Common myeloid progenitor, CD34-positive (primary cell): Measurements from ENCODE around the gene FCHO1.

Source experiments
- CTCF ChIA-PET: fragments of 350-600 bp; sonication (Branson Sonifier 250); formaldehyde crosslinking; loops from one replicate; lab custom pipeline; 2021; ENCODE audit warnings: antibody characterized with exemption; lab: Charles Lee
- POLR2A ChIA-PET: fragments of 350-600 bp; sonication (Branson Sonifier 250); formaldehyde crosslinking; loops from one replicate; lab custom pipeline; 2021; ENCODE audit warnings: antibody characterized with exemption; lab: Charles Lee
- DNase-seq, 3 donors: peaks; one replicate each; pipeline versions ENCODE4 v3.0.0 to v3.0.0-alpha.2; 2013
- H3K27ac ChIP-seq, 2 experiments: 1 replicate in 1 of 2; 2 replicates in 1 of 2; pipeline ENCODE4 v1.7.0; 2013; ENCODE audit warnings: inconsistent platforms in 2 of 2, low read length in 2 of 2, mild to moderate bottlenecking in 2 of 2, low read depth in 1 of 2, moderate library complexity in 1 of 2; ENCODE audit not compliant: severe bottlenecking in 2 of 2, insufficient read depth in 1 of 2, poor library complexity in 1 of 2
- H3K27me3 ChIP-seq, 5 experiments: replicated peaks in 2 of 5; 1 replicate in 3 of 5; 2 replicates in 2 of 5; pipeline versions ENCODE4 v1.6.1 to v1.7.0; 2013; ENCODE audit warnings: low read length in 4 of 5, mild to moderate bottlenecking in 2 of 5, moderate library complexity in 2 of 5, inconsistent platforms in 1 of 5; ENCODE audit not compliant: insufficient read depth in 5 of 5, control insufficient read depth in 4 of 5
- H3K36me3 ChIP-seq, 4 experiments: 1 replicate in 2 of 4; 2 replicates in 2 of 4; pipeline versions ENCODE4 v1.6.1 to v1.7.0; 2013; ENCODE audit warnings: low read length in 3 of 4, control low read depth in 1 of 4, mild to moderate bottlenecking in 1 of 4; ENCODE audit not compliant: control insufficient read depth in 4 of 4, insufficient read depth in 4 of 4
- H3K4me1 ChIP-seq, 4 experiments: 1 replicate in 3 of 4; 2 replicates in 1 of 4; pipeline versions ENCODE4 v1.6.1 to v1.7.1; 2013; ENCODE audit warnings: low read length in 3 of 4, mild to moderate bottlenecking in 3 of 4, control low read depth in 1 of 4, inconsistent platforms in 1 of 4, moderate library complexity in 1 of 4; ENCODE audit not compliant: control insufficient read depth in 4 of 4, insufficient read depth in 4 of 4; ENCODE audit errors: control extremely low read depth in 1 of 4
- H3K4me3 ChIP-seq, 7 experiments: 1 replicate in 4 of 7; 2 replicates in 3 of 7; pipeline versions ENCODE4 v1.5.1 to v1.7.0; 2013; ENCODE audit warnings: mild to moderate bottlenecking in 7 of 7, low read length in 6 of 7, moderate library complexity in 6 of 7, inconsistent platforms in 2 of 7, low read depth in 2 of 7, control low read depth in 1 of 7; ENCODE audit not compliant: insufficient read depth in 4 of 7, control insufficient read depth in 1 of 7; ENCODE audit errors: extremely low read depth in 1 of 7
- H3K9me3 ChIP-seq, 5 experiments: 1 replicate in 4 of 5; 2 replicates in 1 of 5; pipeline versions ENCODE4 v1.6.1 to v1.7.1; 2013; ENCODE audit warnings: low read length in 4 of 5, mild to moderate bottlenecking in 2 of 5, inconsistent platforms in 1 of 5, low read depth in 1 of 5, moderate library complexity in 1 of 5; ENCODE audit not compliant: control insufficient read depth in 4 of 5, insufficient read depth in 2 of 5; ENCODE audit errors: control extremely low read depth in 1 of 5
- WGBS: methylation state at CpG from one replicate; pipeline ENCODE4 v1.1.5; 2013; ENCODE audit not compliant: insufficient coverage; 5-methylcytosine and 5-hydroxymethylcytosine counted together

Gene FCHO1

DNA sequence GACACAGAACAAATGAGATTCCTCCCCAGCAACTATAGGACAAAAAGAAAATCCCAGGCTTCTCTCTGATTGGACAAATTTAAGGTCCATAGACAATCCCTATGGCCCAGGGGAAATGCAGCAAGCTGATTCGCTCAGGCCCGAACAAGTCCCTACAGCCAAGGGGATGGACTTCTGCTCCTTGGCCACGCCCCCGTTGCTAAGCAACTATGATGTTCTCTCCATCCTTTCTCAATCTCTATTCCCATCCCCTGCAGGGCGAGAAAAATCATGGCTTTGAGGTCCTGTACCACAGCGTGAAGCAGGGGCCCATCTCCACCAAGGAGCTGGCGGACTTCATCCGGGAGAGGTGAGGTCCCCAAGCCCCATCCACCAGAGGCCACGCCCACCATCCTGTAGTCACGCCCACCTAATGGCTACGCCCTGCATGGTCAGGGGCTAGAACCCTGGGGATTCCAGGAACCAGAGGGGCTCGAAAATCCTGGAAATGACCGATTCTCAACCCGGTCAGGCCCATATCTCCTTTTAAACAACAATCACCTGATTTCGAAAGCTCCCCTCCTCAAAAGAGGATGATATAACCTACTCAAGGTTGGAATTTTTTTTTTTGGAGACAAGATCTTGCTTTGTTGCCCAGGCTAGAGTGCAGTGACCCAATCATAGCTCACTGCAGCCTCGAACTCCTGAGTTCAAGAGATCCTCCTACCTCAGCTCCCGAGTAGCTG lies 11.4 kb downstream of the FCHO1 start:
- peaks cover 0 to 17% (median 16%) of the 10 kb centered on the region in 4 experiments for H3K4me1 ChIP-seq
- CTCF ChIA-PET = interaction anchor here (0.6 to 8.3 kb wide), 5 partner anchors 8 to 60 kb away, joined by 3 to 103 read pairs (median 11); partner anchors contain the start of gene FCHO1
- H3K36me3 ChIP-seq = peaks cover 3 to 25% (median 12%) of the 10 kb centered on the region in 4 experiments
- no peak overlapping the region for H3K4me3 ChIP-seq
- 98% methylated on average over 16 of the region's 17 CpGs for WGBS
- DNase-seq = peak in 2 of 3 donors; percentile 61 to 71
- H3K27ac ChIP-seq = no peak overlapping the region
- H3K27me3 ChIP-seq = no peaks in the 10 kb centered on the region
- POLR2A ChIA-PET = interaction anchor here (0.6 kb wide), 1 partner anchor 46 kb away, joined by 3 read pairs; no protein-coding TSS in a partner anchor
- H3K9me3 ChIP-seq = no peaks in the 10 kb centered on the region

DNA sequence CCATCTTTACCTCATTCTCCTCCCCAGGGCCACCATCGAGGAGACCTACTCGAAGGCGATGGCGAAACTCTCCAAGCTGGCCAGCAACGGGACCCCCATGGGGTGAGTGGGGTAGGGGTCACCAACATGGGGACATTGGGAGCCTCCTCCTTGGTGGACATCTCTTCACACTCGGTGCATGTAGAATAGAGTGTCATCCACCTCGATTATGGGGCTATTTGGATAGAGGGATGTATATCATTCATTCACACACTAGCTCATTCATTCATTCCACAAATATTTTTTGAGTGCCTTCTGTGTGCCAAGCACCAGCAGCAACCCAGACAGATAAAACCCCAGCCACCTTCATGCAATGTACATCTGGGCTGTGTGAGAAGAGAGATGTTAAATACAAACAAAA lies 13.1 kb downstream of the FCHO1 start:
- peaks cover 0 to 17% (median 16%) of the 10 kb centered on the region in 4 experiments for H3K4me1 ChIP-seq
- H3K9me3 ChIP-seq = no peaks in the 10 kb centered on the region
- H3K27me3 ChIP-seq = no peaks in the 10 kb centered on the region
- DNase-seq = no peak
- no peak overlapping the region for H3K4me3 ChIP-seq
- WGBS = 94% methylated on average over 3 of the region's 7 CpGs
- H3K27ac ChIP-seq = no peak overlapping the region
- ChIA-PET CTCF (interaction anchor here (0.8 to 8.3 kb wide), 8 partner anchors 10 to 92 kb away, joined by 3 to 103 read pairs (median 4); partner anchors contain the start of gene FCHO1), POLR2A (no interaction called here)
- H3K36me3 ChIP-seq = peaks cover 3 to 24% (median 11%) of the 10 kb centered on the region in 4 experiments

DNA sequence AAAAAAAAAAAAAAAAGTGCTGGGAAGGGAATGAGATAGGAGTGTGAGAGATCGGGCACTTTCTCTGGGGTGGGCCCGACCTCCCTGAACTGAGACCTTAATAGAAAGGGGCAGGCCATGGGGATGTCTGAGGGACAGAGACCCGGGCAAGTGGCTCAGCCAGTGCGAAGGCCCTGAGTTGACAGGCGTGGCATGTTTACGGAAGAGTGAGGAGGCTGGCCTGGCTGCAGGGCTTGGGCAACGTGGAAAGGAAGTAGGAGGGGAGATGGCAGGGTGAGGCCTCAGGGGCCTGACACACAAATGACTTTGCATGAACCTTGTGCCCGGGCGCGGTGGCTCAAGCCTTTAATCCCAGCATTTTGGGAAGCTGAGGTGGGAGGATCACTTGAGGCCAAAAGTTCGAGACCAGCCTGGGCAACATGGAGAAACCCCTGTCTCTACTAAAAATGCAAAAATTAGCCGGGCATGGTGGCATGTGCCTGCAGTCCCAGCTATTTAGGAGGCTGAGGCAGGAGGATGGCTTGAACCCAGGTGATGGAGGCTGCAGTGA lies 13.9 kb downstream of the FCHO1 start:
- 7% methylated on average over 9 of the region's 12 CpGs for WGBS
- Histone ChIP-seq H3K36me3 (peaks cover 5 to 29% (median 13%) of the 10 kb centered on the region in 4 experiments), H3K4me1 (peaks cover 0 to 17% (median 16%) of the 10 kb centered on the region in 4 experiments), H3K27me3 (no peaks in the 10 kb centered on the region), H3K4me3 (no peak overlapping the region), H3K27ac (peak overlapping the region in 1 of 2 experiments; percentile 19), H3K9me3 (no peaks in the 10 kb centered on the region)
- peak; percentile 68 to 84 (median 81) for DNase-seq
- ChIA-PET POLR2A (no interaction called here), CTCF (interaction anchor here (2.4 to 8.3 kb wide), 4 partner anchors 11 to 62 kb away, joined by 11 to 103 read pairs (median 14); partner anchors contain the start of gene FCHO1)

DNA sequence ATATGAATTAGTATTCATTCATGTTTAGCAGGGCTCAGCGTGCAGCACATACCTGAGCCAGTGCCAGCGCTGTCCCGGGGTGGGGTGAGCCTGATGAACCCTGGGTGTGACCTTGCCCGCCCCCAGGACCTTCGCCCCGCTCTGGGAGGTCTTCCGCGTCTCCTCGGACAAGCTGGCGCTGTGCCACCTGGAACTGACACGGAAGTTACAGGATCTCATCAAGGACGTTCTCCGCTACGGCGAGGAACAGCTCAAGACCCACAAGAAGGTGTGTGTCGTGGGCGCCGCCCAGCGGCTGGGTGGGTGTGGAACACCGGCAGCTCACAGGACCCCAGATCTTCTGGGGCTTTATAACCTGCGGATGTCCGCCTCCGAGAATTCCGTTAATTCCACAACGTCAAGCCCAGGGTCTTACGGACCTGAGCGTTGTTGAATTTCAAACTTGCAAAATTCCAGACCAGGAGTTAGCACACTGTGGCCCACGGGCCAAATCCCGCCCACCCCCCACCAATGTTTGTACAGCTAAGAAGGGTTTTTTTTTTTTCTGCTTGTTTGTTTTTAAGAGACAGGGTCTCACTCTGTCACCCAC lies 15.4 kb downstream of the FCHO1 start:
- no peak overlapping the region for H3K27ac ChIP-seq
- no peaks in the 10 kb centered on the region for H3K9me3 ChIP-seq
- no peaks in the 10 kb centered on the region for H3K27me3 ChIP-seq
- peaks cover 0 to 17% (median 16%) of the 10 kb centered on the region in 4 experiments for H3K4me1 ChIP-seq
- DNase-seq = peak; percentile 83 to 92 (median 88)
- H3K36me3 ChIP-seq = peaks cover 6 to 36% (median 17%) of the 10 kb centered on the region in 4 experiments
- POLR2A ChIA-PET = interaction anchor here (0.7 to 1.2 kb wide), 4 partner anchors 12 to 45 kb away, joined by 3 to 6 read pairs (median 4); partner anchors contain the start of gene FCHO1
- CTCF ChIA-PET = interaction anchor here (0.7 to 8.3 kb wide), 30 partner anchors 8 to 317 kb away, joined by 3 to 103 read pairs (median 5); partner anchors contain the start of genes FCHO1, MAP1S and RPL18A
- WGBS = 36% methylated on average over 27 of the region's 29 CpGs
- peak overlapping the region in 1 of 7 experiments; percentile 45 for H3K4me3 ChIP-seq

DNA sequence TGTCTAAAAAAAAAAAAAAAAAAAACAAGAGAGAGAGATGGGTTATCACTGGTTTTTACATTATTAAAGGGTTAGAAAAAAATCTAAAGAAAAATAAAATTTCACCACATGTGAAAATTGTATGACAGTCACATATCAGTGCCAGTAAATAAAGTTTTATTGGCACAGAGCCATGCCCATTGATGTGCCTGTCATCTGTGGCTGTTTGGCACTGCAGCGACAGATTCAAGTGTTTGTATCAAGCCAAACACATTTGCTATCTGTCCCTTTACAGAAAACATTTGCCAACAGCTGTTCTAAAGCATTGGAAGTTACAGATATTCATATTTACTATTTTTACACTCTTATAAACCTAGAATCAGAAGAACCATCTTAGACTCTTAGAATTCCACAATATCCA lies 16.3 kb downstream of the FCHO1 start:
- H3K27me3 ChIP-seq = no peaks in the 10 kb centered on the region
- POLR2A ChIA-PET = interaction anchor here (1.2 kb wide), 1 partner anchor 16 kb away, joined by 3 read pairs; the partner anchor contains the start of gene FCHO1
- no peak overlapping the region for H3K4me3 ChIP-seq
- H3K4me1 ChIP-seq = peaks cover 0 to 17% (median 16%) of the 10 kb centered on the region in 4 experiments
- H3K36me3 ChIP-seq = peaks cover 5 to 40% (median 24%) of the 10 kb centered on the region in 4 experiments
- H3K27ac ChIP-seq = no peak overlapping the region
- CTCF ChIA-PET = interaction anchor here (0.6 to 8.3 kb wide), 16 partner anchors 9 to 164 kb away, joined by 3 to 103 read pairs (median 8); partner anchors contain the start of genes FCHO1, MAP1S and RPL18A
- WGBS = no CpG with 5 or more reads among the region's 1 CpG
- H3K9me3 ChIP-seq = no peaks in the 10 kb centered on the region
- peak in 2 of 3 donors; percentile 47 to 69 for DNase-seq

DNA sequence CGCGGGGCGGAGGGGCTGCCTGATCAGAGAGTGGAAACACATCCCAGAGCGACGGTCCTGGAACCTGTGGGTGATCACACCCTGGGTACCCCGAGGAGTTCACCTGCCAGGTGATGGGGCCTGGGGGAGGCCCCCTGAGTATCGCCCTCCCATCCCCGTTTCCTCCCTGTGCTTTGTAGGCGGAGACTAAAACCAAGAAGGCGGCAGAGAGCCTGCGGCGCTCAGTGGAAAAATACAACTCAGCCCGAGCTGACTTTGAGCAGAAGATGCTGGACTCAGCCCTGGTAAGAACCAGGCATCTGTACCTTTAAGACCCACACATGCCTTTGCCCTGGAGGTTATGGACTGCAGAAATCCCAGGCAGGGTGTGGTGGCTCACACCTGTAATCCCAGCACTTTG lies 19.3 kb downstream of the FCHO1 start:
- 93% methylated on average over 13 of the region's 13 CpGs for WGBS
- POLR2A ChIA-PET = no interaction called here
- Histone ChIP-seq H3K27ac (no peak overlapping the region), H3K36me3 (peaks cover 5 to 52% (median 34%) of the 10 kb centered on the region in 4 experiments), H3K4me1 (peaks cover 0 to 9% (median 7%) of the 10 kb centered on the region in 4 experiments), H3K27me3 (no peaks in the 10 kb centered on the region), H3K9me3 (no peaks in the 10 kb centered on the region), H3K4me3 (no peak overlapping the region)
- CTCF ChIA-PET = interaction anchor here (0.9 to 1.3 kb wide), 2 partner anchors 16 to 89 kb away, joined by 3 to 4 read pairs; partner anchors contain the start of gene RPL18A
- DNase-seq = no peak
